AG10803 (cell line): ENCODE data around the gene SCGB2A2.

Experiments used
- DNase-seq: peaks from one replicate; pipeline ENCODE4 v3.0.0; 2010; ENCODE audit warnings: low read depth
- H3K4me3 ChIP-seq: 2 replicates; pipeline ENCODE4 v1.5.1; 2011; ENCODE audit warnings: mild to moderate bottlenecking, low read length, control low read depth
- TF ChIP-seq, protein P1 (sequence below): conservative IDR thresholded peaks from 2 replicates; pipeline ENCODE4 v1.5.1; 2011; ENCODE audit warnings: mild to moderate bottlenecking, low read length, control low read depth, inconsistent platforms

SCGB2A2 gene

GRCh38 chr11:62269654-62270278, at the start of gene SCGB2A2:
TSS of gene SCGB2A2 (plus strand) at chr11:62270158. CDS start at chr11:62270217, 59 bp downstream.
- H3K4me3 ChIP-seq, result no peak within 1 kb of the TSS
- no peak for DNase-seq
- TF ChIP-seq, protein P1, sequence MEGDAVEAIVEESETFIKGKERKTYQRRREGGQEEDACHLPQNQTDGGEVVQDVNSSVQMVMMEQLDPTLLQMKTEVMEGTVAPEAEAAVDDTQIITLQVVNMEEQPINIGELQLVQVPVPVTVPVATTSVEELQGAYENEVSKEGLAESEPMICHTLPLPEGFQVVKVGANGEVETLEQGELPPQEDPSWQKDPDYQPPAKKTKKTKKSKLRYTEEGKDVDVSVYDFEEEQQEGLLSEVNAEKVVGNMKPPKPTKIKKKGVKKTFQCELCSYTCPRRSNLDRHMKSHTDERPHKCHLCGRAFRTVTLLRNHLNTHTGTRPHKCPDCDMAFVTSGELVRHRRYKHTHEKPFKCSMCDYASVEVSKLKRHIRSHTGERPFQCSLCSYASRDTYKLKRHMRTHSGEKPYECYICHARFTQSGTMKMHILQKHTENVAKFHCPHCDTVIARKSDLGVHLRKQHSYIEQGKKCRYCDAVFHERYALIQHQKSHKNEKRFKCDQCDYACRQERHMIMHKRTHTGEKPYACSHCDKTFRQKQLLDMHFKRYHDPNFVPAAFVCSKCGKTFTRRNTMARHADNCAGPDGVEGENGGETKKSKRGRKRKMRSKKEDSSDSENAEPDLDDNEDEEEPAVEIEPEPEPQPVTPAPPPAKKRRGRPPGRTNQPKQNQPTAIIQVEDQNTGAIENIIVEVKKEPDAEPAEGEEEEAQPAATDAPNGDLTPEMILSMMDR, result no peak

DNA sequence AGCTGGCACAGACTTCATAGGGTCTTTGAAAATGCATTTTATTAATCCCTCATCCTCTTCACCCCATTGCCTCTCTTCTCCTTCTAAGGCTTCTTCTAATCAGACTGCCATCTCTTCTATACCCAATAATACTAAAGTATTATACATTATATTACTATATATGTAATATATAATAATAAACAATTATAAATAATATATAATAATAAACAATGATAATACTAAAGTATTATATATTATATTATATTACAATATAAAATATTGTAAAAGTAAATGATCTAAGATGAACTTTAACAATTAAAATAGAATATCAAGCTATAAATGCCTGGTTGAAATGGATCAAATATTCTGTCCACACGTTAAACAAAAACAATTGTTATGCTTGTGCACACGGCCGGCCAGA, 48.5 kb upstream of the SCGB2A2 start:
- TF ChIP-seq, protein P1, result no peak
- H3K4me3 ChIP-seq, result no peak overlapping the region
- no peak for DNase-seq

GRCh38 chr11:62223095-62223494, 46.9 kb upstream of the SCGB2A2 start:
- H3K4me3 ChIP-seq, result no peak overlapping the region
- TF ChIP-seq, protein P1, result no peak
- DNase-seq, result no peak

- TF ChIP-seq, protein P1, result no peak
- no peak for DNase-seq
- no peak overlapping the region for H3K4me3 ChIP-seq
Observed at GRCh38 chr11:62233730-62234129, 36.2 kb upstream of the SCGB2A2 start.

GRCh38 chr11:62236187-62236586, 33.8 kb upstream of the SCGB2A2 start:
- TF ChIP-seq, protein P1, result no peak
- H3K4me3 ChIP-seq, result no peak overlapping the region
- no peak for DNase-seq

- H3K4me3 ChIP-seq, result no peak overlapping the region
- DNase-seq, result no peak
- TF ChIP-seq, protein P1, result no peak
Observed at GRCh38 chr11:62237499-62237898, 32.5 kb upstream of the SCGB2A2 start.

DNA sequence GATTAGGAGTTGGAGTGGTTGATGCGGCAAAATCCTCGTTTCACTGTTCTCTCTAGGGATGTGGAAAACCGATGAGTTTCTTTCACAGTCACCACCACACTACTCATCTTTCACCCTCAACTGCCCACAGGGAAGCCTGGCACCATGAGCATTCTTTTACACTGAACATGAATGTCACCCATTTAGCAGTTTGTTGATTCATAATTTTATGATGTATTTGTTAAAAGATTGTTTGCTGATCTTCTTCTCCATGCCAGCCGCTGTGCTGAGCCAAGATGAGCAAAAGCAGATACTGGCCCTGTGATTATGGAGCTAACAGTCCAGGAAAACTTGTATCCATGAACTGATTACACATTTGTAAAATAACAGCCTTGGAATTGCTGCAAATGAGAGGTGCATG, 31.8 kb upstream of the SCGB2A2 start:
- TF ChIP-seq, protein P1, result no peak
- H3K4me3 ChIP-seq, result no peak overlapping the region
- DNase-seq, result no peak
